EH (cell line): ENCODE data around the gene SGMS1.

ENCODE experiments used
- DNase-seq: peaks from one replicate; pipeline ENCODE4 v3.0.0-alpha.2; 2015; ENCODE audit warnings: low read depth

SGMS1 gene

DNA sequence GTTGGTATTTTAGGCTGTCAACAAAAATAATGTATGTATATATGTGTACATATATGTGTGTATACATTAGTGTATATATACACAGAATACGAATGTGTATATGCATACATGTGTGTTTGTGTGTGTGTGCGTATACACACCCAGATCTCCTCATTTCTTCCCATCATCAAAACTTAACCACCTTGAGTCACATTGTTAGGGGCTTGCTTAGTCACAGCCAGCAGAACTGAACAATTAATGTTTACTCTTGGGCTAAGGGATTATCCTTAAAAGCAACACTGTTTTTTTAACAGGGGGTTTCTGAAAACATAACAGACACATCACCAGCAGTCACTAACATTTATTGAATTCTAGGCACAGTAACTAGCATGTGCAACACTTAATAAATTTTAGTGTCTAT is 289.5 kb downstream of the SGMS1 start:
- no peak for DNase-seq

DNA sequence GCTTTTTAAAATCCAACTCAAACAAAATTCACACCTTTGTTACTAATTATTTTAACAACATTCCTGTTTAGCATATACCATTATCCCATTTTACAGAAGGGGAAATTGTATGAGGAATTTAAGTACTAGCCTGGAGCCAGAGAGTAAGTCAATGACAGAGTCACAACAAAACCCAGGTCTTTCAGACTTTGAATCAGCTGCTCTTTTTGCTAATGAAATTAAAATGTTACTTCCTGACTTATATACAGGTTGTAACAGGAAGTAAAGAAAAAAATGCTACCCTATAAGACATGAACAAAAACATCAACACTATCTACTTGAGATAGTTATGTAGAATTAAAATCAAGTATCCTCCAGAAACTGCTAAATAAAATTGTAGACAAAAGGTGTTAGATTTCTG is 289.9 kb downstream of the SGMS1 start:
- no peak for DNase-seq

DNA sequence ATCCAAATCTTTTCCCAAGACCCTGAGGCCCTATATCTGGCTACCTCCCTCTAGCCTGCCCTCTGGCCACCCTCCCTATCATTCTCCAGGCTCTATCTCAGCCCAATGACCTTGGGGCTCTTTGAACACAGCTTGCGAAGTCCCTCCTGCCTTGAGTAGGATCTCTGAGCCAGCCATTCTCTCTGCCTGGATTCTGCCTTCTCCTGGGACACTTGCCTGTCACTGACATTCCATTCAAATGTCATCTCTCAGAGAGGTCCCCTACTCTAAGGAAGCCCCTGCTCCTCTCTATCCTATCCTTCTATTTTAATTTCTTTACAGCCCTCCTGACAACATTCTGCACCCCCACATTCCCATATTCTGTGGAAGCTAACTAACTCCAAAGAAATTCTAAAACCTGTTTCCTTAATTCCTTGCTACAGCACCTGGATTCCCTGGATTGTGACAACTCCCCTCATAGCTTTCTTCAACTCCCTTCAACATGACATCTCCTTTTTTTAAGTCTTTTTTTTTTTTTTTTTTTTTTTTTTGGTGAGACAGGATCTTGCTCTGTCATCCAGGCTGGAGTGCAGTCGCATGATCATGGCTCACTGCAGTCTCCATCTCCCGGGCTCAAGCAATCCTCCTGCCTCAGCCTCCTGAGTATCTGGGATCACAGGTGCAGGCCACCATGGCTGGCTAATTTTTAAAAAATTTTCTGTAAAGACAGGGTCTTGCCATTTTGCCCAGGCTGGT is 291.5 kb downstream of the SGMS1 start:
- no peak for DNase-seq

DNA sequence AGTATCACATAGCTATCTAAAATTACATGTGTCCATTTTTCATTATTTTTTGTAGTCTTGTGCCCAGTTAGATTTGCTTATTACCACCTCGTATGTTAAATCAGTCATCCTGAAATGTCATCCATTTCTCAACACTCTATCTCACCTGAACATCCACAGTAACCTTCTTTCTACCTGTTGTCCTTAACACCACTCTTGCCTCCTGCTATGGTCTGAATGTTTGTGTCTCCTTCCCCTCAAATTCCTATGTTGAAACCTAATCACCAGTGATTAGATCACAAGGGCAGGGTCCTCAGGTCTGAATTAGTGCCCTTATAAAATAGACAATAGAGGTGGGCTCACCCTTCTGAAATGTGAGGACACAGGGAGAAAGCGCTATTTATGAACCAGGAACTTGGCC is 292.3 kb downstream of the SGMS1 start:
- no peak for DNase-seq

DNA sequence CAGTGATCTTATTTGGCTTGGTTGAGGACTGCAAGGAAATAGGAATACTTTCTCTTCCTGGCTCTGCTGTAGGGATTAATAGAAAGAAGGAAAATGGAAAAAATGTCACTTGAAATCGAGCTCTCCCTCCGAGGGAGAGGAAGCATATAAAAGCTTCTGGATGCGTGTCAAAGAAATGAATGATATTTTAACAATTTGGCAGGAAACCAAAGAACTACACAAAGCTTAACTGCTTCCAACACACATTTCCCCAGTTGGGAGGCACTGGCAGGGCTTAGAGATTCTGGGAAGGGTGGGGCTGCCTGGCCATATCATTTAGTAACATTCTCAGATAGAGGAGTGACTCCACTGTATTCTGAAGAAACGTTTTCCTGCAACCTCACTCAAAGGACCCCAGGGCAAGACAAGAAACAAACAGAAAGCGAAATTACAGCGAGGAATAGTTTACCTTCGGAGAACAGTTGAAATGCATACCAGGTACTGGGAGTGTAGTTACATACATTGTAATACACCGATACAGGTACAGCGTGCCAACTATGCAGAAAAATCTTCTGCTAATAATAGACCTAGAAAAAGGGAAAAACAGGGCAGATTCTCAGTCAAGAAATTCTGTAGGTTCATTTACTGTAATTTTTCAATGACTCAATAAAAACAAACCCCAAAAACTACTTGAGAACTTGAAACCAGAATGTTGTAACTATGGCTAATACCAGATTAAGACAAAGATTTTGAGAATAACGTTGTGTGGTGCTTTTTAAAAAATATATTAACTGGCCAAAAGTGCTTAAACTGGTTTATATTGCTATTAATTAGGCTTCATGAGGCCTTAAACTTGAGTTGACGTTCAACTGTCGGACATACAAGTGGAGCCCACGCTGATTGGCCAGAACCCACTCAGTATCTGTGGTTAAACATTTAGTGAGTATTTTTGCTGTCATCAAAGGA is 296.7 kb downstream of the SGMS1 start:
- peak; percentile 93 for DNase-seq

DNA sequence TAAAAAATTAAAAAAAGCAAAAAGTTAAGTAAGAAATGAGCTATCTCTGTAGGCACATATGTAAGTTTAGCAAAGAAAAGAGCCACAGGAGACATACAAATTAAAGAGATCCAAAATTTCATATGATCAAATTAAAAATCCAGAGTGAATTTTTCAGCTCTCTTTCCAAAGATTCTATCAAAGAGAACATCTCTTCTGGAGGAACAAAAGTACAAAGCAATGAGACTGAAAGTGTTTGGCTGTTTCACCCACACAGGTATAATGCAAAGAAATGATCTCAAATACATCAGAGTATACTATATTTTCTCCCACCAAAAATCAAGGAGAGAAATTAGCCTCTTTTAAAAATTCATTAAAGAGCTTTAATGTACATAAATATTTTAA is 297.6 kb downstream of the SGMS1 start:
- DNase-seq: no peak

DNA sequence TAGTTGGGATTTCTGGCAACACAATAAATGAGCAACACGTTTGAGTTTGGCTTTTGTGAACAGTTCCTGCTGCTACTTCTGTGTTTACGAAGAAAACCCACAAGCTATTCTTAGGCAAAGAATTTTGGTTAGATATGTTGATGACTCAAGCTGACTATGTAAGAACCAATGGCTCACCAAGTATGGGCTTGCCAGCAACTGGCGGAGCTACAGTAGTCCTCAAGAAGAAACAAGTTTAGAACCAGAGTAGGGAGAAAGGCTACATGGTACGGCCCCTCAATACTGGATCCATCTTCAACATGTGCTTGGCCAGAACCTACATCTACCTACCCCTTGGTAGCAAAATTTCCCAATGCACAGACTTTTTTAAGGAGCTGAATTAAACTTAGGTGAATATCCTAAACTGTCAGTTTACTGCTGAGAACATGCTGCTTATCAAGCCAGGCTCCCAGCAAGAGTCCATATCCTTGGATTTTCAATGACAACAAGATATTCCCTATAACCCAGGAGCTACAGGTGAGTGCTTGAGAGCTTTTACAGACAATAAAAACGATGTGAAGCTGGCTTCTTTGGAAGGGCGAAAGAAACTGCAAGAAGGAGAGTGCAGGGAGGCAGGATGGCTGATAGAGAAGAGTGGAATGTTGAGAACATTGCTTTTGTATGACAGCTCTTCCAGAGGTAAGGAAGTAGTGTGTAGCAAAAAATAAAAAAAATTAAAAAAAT is 298.1 kb downstream of the SGMS1 start:
- DNase-seq: peak; percentile 97

DNA sequence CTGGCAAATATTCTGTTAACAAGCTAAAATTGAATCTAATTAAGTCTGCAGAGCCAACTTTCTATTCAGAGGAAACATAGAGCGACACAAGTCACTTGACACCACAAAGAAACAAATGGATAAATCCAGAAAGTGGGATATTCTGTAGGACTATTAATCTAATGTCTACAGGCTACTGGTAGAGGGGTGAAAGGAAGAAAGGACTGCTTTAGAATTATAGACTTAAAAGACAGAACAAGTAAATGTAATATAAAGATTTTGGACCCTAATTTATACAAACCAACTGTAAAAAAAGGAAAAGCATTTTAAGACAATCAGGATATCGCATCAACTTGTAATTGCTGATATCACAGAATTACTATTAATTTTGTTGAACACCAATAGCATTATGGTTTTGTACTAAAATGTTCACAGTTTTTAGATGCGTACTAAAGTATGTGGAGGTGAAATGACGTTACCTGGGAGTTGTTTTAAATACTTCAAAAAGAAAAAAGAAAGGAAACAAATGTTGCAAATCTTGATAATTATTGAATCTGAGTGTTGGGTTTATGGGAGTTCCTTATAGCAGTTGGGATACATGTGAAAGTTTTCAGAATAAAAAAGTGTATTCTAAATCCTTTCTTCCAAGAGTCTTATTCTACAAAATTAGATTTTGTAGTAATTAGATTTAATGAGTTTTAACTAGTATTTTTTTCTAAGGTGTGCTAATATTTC is 298.9 kb downstream of the SGMS1 start:
- no peak for DNase-seq

DNA sequence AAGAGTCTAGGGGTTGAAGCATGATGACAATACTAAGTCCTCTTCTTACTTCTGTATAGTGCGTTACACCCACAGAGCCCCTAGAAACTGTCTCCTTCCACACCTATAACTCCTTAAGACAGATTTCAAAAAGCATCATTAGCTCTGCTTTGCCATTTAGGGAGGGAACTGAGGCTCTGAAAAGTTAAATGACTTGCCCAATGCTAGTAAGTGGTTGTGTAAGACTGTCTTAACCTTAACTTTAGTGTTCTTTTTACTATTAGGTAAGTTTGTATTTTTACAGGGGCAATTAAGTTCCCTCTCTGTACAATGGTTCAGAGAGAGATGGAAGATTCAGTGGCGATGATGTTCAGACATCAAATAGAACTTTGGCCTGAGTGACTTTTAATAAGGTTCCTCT is 299.7 kb downstream of the SGMS1 start:
- DNase-seq: no peak

DNA sequence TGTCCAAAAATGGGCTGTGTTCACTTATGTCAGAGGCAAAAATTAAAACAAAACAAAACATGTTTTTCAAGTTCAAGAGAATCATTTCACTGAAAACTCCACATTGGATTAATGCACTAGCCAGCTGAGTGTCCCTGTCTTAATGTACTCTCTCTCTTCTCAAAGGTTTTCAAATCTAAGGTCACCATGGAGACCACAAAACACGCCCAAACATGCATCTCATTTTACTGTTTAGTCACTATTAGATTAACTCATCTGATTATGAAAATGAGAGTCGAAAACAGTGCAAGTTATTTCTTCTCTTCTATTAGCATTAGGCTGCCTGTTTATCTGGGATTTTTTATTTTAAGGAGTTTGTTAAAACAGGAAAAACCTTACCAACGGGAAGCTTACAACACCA is 301.7 kb downstream of the SGMS1 start:
- peak; percentile 69 for DNase-seq

DNA sequence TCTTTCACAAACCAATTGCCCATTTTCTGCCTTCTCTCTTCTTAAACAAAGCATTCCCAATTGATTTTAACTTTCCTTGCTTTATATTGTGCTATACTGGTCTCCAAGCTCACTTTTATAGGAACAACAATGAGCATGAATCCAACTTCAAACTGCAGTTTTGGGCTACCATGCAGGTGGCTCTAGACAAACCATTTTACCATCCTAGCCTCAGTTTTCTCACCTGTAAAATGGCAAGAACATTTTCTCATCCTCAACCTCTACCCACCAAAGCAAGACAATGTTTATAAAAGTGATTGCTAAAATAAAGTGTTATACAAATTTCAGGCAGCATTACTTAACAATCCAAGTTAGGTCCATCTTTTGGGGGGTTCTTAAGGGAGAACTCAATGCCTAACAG is 305.6 kb downstream of the SGMS1 start:
- no peak for DNase-seq

DNA sequence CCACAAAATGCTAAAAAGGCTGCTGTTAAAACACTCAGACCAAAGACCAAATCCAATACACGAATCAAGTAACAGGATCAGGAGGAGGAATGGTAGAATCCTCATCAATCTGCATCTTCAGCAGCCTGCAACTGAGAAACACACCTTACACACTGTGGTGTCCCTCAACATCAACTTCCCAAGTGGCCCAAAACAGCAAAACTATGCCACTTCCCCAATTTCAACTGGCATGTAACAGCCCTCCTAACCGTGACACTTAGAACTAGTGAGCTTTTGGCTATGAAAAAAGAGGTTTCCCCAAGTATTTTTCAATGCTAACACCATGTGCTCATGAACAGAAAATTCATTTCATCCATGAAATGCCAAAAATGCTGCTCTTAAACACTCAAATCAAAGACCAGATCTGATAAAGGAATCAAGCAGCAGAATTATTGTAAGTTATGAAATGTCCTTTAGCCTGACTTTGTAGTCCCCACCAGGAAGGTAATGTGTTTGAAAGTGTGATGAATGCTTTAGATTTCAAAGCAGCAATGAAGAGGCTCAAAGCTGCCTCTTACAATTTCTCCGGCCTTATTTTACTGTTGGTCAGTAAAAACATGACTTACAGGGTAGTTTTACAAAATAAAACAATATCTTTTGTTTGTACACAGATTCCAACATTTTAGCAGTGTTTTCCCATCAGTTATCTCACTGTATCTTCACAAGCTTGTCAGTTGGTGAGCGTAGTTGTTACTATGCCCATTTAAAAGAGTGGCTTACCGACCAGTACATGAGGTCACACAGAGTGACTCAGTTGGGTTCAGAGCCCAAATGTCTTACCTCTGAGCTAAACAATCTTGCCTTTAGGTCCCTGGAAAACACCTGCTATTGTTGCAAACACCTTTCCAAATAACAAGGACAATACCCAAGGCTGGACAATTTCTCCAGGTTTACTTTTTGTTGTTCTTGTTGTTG is 306.8 kb downstream of the SGMS1 start:
- DNase-seq: peak; percentile 28

DNA sequence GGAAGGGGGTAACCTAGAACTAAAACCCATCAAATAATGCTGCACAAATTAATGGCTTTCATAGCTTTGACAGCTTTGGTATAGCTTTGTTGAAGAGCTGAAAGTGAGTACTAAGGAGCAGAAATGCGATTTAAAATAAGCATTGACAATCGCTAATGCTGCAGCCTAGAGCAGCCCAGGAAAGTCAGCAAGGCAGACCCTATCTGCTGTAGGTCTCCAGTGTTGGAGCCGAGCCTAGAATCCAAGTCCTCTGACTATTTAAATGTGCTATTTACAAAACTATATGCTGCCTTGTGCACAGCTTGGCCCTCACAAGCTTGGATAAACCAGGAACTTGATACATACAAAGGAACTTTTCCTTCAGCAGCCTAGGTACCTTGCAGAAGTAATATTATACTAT is 307.6 kb downstream of the SGMS1 start:
- DNase-seq: no peak

DNA sequence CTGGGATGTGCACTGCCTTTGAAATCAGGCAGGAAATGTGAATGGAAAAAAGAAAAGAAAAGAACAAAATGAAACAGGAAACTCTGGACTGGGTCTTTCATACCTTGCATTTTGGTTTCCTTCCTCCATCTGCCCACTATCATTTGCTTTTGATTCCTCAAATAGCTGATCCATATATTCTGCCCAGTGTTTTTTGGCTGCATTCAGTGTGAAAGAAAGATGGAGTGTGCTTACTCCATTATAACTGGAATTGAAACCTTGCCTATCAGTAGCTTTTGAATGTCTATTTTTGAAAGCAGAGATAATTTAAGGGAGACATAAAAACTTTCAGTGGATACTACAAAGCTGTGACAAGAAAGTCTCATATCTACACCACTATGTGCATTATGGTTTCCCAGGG is 308.3 kb downstream of the SGMS1 start:
- no peak for DNase-seq

DNA sequence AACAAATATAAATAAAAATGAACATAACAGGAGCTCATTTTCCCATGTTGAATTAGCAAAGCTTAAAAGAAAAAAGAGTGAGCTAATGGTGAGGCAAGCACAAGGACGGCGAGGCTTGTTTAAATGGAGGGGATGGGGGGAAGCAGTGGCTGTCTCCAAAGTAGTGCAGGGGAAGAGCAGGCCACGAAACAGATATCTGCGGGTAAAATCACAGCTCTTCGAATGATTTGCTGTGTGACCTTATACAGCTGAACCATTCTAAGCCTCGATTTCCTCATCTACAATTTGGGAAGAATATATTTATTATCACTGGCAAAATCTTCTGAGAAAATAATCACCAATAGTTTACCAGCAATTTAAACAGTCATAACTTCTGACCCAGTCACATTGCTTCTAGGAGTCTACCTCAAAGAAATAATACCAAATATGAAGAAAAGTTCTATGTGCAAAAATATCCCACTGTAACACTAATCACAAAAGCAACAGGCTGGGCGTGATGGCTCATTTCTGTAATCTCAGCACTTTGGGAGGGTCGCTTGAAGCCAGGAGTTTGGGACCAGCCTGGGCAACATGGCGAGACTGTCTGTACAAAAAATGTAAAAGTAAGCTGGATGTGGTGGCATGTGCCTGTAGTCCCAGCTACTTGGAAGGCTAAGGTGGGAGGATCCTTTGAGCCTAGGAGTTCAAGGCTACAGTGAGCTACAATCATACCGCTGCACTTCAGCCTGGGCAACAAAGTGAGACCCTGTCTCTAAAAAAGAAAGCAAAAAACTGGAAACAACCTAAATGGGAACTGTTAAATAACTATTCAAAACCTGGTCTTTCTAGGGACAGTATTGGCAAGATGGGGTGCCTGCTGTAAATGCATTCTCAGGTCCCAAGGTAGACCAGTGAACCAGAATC is 309.3 kb downstream of the SGMS1 start:
- no peak for DNase-seq

DNA sequence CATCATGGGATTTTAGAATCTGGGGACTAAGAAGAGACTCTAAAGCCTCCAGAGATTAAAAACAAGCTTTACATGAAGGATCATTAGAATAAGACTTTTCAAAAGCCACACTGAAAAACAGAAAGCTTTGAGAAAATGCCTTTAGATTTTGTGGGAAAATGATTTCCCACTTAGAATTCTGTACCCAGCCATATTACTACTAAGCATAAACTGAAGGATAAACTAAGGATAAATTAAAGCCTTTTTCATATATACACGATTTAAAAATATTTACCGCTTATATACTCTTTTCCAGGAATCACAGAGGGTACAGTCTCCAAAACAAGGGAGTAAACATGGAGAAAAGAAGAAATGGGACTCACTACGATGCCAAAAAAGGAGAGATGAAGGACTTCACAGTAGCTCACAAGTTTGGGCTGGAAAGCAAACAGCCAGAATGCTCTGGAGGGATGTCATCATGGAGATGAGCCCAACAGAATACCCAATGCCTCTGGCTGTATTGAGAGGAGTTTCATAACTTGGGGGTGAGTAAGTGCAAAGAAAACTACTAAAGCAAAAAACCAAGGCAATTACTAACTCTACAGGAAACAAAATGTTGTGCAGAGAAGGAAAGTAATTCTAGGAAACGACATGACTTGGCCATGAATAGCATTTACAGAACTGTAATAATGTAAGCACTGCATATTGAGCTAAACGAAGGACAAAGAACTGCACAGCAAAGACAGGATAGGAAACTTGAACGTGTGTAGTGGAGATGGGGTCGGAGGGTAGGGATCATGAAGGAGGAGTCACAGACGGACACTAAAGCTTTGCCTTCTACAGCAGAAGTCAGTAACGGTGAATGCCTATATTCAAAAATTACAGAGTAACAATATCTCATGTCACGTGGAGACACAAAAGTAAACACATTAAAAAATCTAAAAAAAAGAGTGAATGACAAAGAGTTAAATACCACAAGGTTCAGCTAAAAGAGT is 311.0 kb downstream of the SGMS1 start:
- DNase-seq: peak; percentile 92

DNA sequence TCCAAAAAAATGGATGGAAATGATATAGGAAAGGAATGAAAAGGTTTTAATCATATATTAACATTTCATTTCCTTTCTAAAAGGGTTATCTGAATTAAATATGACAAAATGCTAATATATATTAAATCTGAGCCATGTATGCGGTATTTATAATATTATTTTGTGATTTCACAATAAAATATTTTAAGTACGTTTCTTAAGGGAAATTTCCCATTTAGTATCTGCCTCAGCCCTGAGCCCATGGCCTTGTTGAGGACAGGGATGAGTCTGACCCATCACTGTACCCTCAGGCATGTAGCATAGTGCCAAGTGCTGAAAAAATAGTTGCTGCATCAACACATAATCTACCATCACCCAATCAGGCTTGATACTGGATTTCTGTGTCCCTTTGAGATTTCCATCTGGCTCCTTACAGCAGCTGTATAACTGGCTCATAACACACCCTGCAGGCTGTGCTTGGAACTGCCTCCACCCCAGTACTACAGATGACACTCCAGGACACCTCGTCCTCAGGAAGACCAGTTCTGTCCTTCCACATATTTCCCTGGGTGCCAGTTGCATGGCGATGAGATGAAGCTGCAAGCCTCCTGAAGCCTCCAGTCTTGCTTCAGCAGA is 313.1 kb downstream of the SGMS1 start:
- no peak for DNase-seq

DNA sequence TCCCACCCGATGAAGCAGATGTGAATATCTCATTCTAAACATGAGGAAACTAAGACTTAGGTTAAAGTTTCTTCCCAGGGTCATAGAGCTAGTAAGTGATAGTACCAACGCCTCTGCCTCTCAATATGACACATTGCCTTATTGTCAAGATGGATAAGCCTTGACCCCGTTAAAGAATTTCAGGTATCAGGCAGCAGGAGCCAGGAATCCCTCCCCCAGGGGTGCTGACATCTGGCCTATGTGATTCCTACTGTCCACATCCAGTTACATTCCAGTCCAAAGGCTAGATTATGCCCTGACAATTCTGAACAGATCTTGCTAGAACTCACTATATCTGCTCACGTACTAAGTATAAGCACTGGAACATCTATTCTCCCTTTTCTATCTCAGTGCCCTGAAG is 314.4 kb downstream of the SGMS1 start:
- DNase-seq: no peak
